Upper lobe of right lung (tissue), 1 donor: ENCODE results near the gene TAF9B. TPM values are rescaled to one million over a fixed set of nuclear protein-coding genes. Genes with fewer than 3 reads are reported as not detected.

Experiments used
- ATAC-seq: fragments of 200-7000 bp; cut with Tn5 transposase; one replicate; pipeline ENCODE4 v1.9.1; 2020; ENCODE audit warnings: mild to moderate bottlenecking, moderate library complexity
- DNase-seq: peaks from one replicate; pipeline ENCODE4 v3.0.0-alpha.2; 2020
- H3K27ac ChIP-seq: fragments of 200-600 bp; one replicate; pipeline ENCODE4 v1.8.0; 2022
- H3K27me3 ChIP-seq: fragments of 200-600 bp; one replicate; pipeline ENCODE4 v1.8.0; 2022; ENCODE audit warnings: mild to moderate bottlenecking
- H3K36me3 ChIP-seq: fragments of 200-600 bp; one replicate; pipeline ENCODE4 v1.8.0; 2022
- H3K4me1 ChIP-seq: fragments of 200-600 bp; one replicate; pipeline ENCODE4 v1.8.0; 2022
- H3K4me3 ChIP-seq: fragments of 200-600 bp; one replicate; pipeline ENCODE4 v1.8.0; 2022; ENCODE audit warnings: mild to moderate bottlenecking
- H3K9me3 ChIP-seq: fragments of 200-600 bp; one replicate; pipeline ENCODE4 v1.8.0; 2022
- CTCF ChIP-seq: fragments of 200-600 bp; IDR thresholded peaks from one replicate; pipeline ENCODE4 v1.8.0; 2022; ENCODE audit warnings: antibody characterized with exemption
- intact Hi-C: fragments of 100-400 bp; cut with DNase I; formaldehyde crosslinking; loops from one replicate; pipeline ENCODE4 v1.11.0; 2022
- total RNA-seq: library from RNA; stranded (reverse); fragmentation: NEBNext Ultra II Directional; extraction: Animal tissue kit (Norgen Biotek cat#: 25700); gene quantifications from one replicate; pipeline ENCODE4 v1.2.1, GENCODE V29; 2021
- donor health status: DM: no; HTN: yes; CAD: no; lungs with severe emphysema.

TAF9B gene
- total RNA-seq, 1 donor from 2014 or later: 12.9 TPM

GRCh38 chrX:78106651-78106986 lies 32.8 kb downstream of the TAF9B start:
- no peak overlapping the region for H3K27ac ChIP-seq
- intact Hi-C loops: no loop called here
- H3K4me1 ChIP-seq: peaks cover 26% of the 10 kb centered on the region
- H3K9me3 ChIP-seq: no peaks in the 10 kb centered on the region
- no peaks in the 10 kb centered on the region for H3K27me3 ChIP-seq
- no peak for ATAC-seq
- H3K36me3 ChIP-seq: peaks cover 14% of the 10 kb centered on the region
- peak overlapping the region; percentile 70 for H3K4me3 ChIP-seq
- no peak for DNase-seq
- no peak for TF ChIP-seq CTCF

- H3K4me3 ChIP-seq: peak overlapping the region; percentile 70
- H3K27me3 ChIP-seq: no peaks in the 10 kb centered on the region
- H3K27ac ChIP-seq: peak overlapping the region; percentile 42
- H3K9me3 ChIP-seq: no peaks in the 10 kb centered on the region
- peaks cover 26% of the 10 kb centered on the region for H3K4me1 ChIP-seq
- H3K36me3 ChIP-seq: peaks cover 9% of the 10 kb centered on the region
- ATAC-seq (no peak), DNase-seq (no peak)
- no peak for TF ChIP-seq CTCF
- intact Hi-C loops: no loop called here
These were observed 33.4 kb downstream of the TAF9B start for GRCh38 chrX:78105944-78106650.

- DNase-seq: peak; percentile 79
- intact Hi-C loops: no loop called here
- Histone ChIP-seq H3K27me3 (no peaks in the 10 kb centered on the region), H3K27ac (peak overlapping the region; percentile 96), H3K36me3 (no peaks in the 10 kb centered on the region), H3K4me3 (peak overlapping the region; percentile 70), H3K4me1 (peaks cover 21% of the 10 kb centered on the region), H3K9me3 (no peaks in the 10 kb centered on the region)
- no peak for TF ChIP-seq CTCF
- ATAC-seq: peak; percentile 78
These were observed 34.8 kb downstream of the TAF9B start for GRCh38 chrX:78104447-78105176.

- ATAC-seq: peak; percentile 98
- Histone ChIP-seq H3K4me3 (peak within 1 kb of the TSS; percentile 70), H3K36me3 (no peaks in the 10 kb centered on the region), H3K27ac (peak within 1 kb of the TSS; percentile 96), H3K27me3 (no peaks in the 10 kb centered on the region), H3K9me3 (no peaks in the 10 kb centered on the region), H3K4me1 (peaks cover 16% of the 10 kb centered on the region)
- no peak for TF ChIP-seq CTCF
- peak; percentile 98 for DNase-seq
- intact Hi-C loops: no loop called here
These were observed 35.6 kb downstream of the TAF9B start, which contains the start of gene PGK1 for GRCh38 chrX:78103623-78104446. Gene PGK1, plus strand, starts transcription at chrX:78104248. Its CDS starts 93 bp downstream, at chrX:78104341.

GRCh38 chrX:78103001-78103622 lies 36.3 kb downstream of the TAF9B start:
- Histone ChIP-seq H3K27ac (peak overlapping the region; percentile 92), H3K4me3 (peak overlapping the region; percentile 49), H3K27me3 (no peaks in the 10 kb centered on the region), H3K36me3 (no peaks in the 10 kb centered on the region), H3K9me3 (no peaks in the 10 kb centered on the region), H3K4me1 (peaks cover 9% of the 10 kb centered on the region)
- ATAC-seq (no peak), DNase-seq (no peak)
- intact Hi-C loops: no loop called here
- no peak for TF ChIP-seq CTCF
